Dermis blood vessel endothelial cell (primary cell): ENCODE data around the gene MYL5. TPM values are rescaled to one million over a fixed set of nuclear protein-coding genes. Genes with fewer than 3 reads are reported as not detected.
"Not testable (repeated sequence)": the region's sequence is repeated elsewhere in the genome, so short reads cannot be mapped to it uniquely, and the experiment has no call there.

ENCODE experiments used
- DNase-seq: peaks from one replicate; pipeline ENCODE4 v3.0.0; 2010
- total RNA-seq: library from RNA; depleted of rRNA; stranded (reverse); fragments of >200 nt; gene quantifications from 2 replicates; pipeline ENCODE4 v1.2.3, GENCODE V29; 2014

The MYL5 gene
- total RNA-seq, 1 donor from 2014 or later: 13.6 TPM

GRCh38 chr4:729336-730315, 55.3 kb downstream of the MYL5 start:
- no peak for DNase-seq

- no peak for DNase-seq
These were observed 56.2 kb downstream of the MYL5 start for GRCh38 chr4:730511-730910.

GRCh38 chr4:730946-731904, 56.9 kb downstream of the MYL5 start:
- DNase-seq: not testable (repeated sequence)

Other genes starting within 250 kb of the MYL5 start
- 30.9 and 35.9 TPM in 2 replicates for gene ZNF721, start 175.4 kb upstream of the MYL5 start, total RNA-seq
- 37.8 and 49.0 TPM in 2 replicates for gene PIGG, start 175.3 kb upstream of the MYL5 start, total RNA-seq
- gene TMEM271, start 98.2 kb upstream of the MYL5 start, total RNA-seq: not detected in 2 replicates
- gene PDE6B, start 49.0 kb upstream of the MYL5 start, total RNA-seq: 7.3 and 7.5 TPM in 2 replicates
- 95.5 and 96.7 TPM in 2 replicates for gene ATP5ME, start 266 bp upstream of the MYL5 start, total RNA-seq
- 9.9 and 10.6 TPM in 2 replicates for gene SLC49A3, start 14.6 kb downstream of the MYL5 start, total RNA-seq
- gene PCGF3, start 31.3 kb downstream of the MYL5 start, total RNA-seq: 64.3 and 104 TPM in 2 replicates
- 0.09 and 0.34 TPM in 2 replicates for gene CPLX1, start 151.6 kb downstream of the MYL5 start, total RNA-seq